H1 (cell line): Measurements from ENCODE around the gene C17orf50. TPM values are rescaled to one million over a fixed set of nuclear protein-coding genes. Genes with fewer than 3 reads are reported as not detected.

Experiments
- CTCF ChIA-PET: fragments of 300-600 bp; sonication (Branson Sonifier 250); formaldehyde crosslinking; loops from one replicate; lab custom pipeline; 2021; ENCODE audit not compliant: partially characterized antibody; lab: Charles Lee
- POLR2A ChIA-PET: fragments of 300-600 bp; sonication (Branson Sonifier 250); formaldehyde crosslinking; loops from one replicate; lab custom pipeline; 2021; ENCODE audit warnings: inconsistent platforms; ENCODE audit not compliant: partially characterized antibody; lab: Charles Lee
- DNase-seq, 2 experiments: peaks; one replicate each; pipeline versions ENCODE4 v3.0.0 to v3.0.0-alpha.2; 2010 to 2022; ENCODE audit warnings: low spot score in 2 of 2, low read depth in 1 of 2, mixed read lengths in 1 of 2
- FAIRE-seq: peaks from 2 replicates; lab custom pipeline; 2011; peaks lifted over from hg19 to GRCh38; lab: Jason Lieb, UNC
- H2AFZ ChIP-seq: 2 replicates; pipeline ENCODE4 v1.8.1; 2012; ENCODE audit warnings: low read length, inconsistent platforms
- H2AK5ac ChIP-seq: 2 replicates; pipeline ENCODE4 v1.6.1; 2013; ENCODE audit warnings: low read depth, low read length
- H2BK120ac ChIP-seq: replicated peaks from 2 replicates; pipeline ENCODE3; 2013; ENCODE audit warnings: low read depth, low read length, inconsistent platforms
- H2BK12ac ChIP-seq: 2 replicates; pipeline ENCODE4 v1.6.1; 2013; ENCODE audit warnings: low read depth, low read length
- H2BK15ac ChIP-seq: 2 replicates; pipeline ENCODE4 v1.6.1; 2013; ENCODE audit warnings: low read length
- H2BK20ac ChIP-seq: 2 replicates; pipeline ENCODE4 v1.6.1; 2013; ENCODE audit warnings: low read length
- H2BK5ac ChIP-seq: 2 replicates; pipeline ENCODE4 v1.6.1; 2013; ENCODE audit warnings: low read depth, low read length
- H3K14ac ChIP-seq: 2 replicates; pipeline ENCODE4 v1.6.1; 2013; ENCODE audit warnings: inconsistent platforms; ENCODE audit not compliant: insufficient read length
- H3K18ac ChIP-seq: 2 replicates; pipeline ENCODE4 v1.6.1; 2013; ENCODE audit warnings: low read length; ENCODE audit errors: extremely low read depth
- H3K23ac ChIP-seq: 2 replicates; pipeline ENCODE4 v1.6.1; 2013; ENCODE audit warnings: inconsistent platforms; ENCODE audit not compliant: insufficient read length
- H3K23me2 ChIP-seq: 2 replicates; pipeline ENCODE4 v1.6.1; 2013; ENCODE audit warnings: low read depth, low read length
- H3K27ac ChIP-seq: 2 replicates; pipeline ENCODE4 v1.6.1; 2011; ENCODE audit warnings: low read depth, low read length, inconsistent platforms
- H3K27me3 ChIP-seq, 4 experiments: replicated peaks in 1 of 4; 1 replicate in 1 of 4; 2 replicates in 3 of 4; pipeline versions ENCODE4 v1.6.1 to v1.8.1; 2011 to 2013; ENCODE audit warnings: low read length in 3 of 4, mild to moderate bottlenecking in 3 of 4, inconsistent platforms in 2 of 4, mixed read lengths in 2 of 4, moderate library complexity in 1 of 4; ENCODE audit not compliant: control insufficient read depth in 3 of 4, insufficient read depth in 3 of 4; ENCODE audit errors: extremely low read depth in 1 of 4
- H3K36me3 ChIP-seq, 4 experiments: 2 replicates each; pipeline versions ENCODE4 v1.6.1 to v1.8.1; 2011 to 2013; ENCODE audit warnings: mild to moderate bottlenecking in 4 of 4, low read length in 3 of 4, moderate library complexity in 2 of 4, control low read depth in 1 of 4, inconsistent platforms in 1 of 4; ENCODE audit not compliant: insufficient read depth in 4 of 4, control insufficient read depth in 2 of 4
- H3K4ac ChIP-seq: replicated peaks from 2 replicates; pipeline ENCODE3; 2013; ENCODE audit warnings: low read length, low read depth, mixed read lengths, inconsistent platforms; ENCODE audit not compliant: insufficient read length
- H3K4me1 ChIP-seq, 4 experiments: replicated peaks in 1 of 4; 1 replicate in 1 of 4; 2 replicates in 3 of 4; pipeline versions ENCODE4 v1.6.1 to v1.8.1; 2011 to 2013; ENCODE audit warnings: low read length in 3 of 4, inconsistent platforms in 2 of 4, mixed read lengths in 1 of 4; ENCODE audit not compliant: insufficient read depth in 4 of 4, control insufficient read depth in 3 of 4
- H3K4me2 ChIP-seq, 2 experiments: 2 replicates each; pipeline versions ENCODE4 v1.6.1 to v1.8.1; 2011 to 2013; ENCODE audit warnings: low read depth in 2 of 2, low read length in 2 of 2, control low read depth in 1 of 2, inconsistent platforms in 1 of 2, mild to moderate bottlenecking in 1 of 2; ENCODE audit not compliant: insufficient read depth in 1 of 2
- H3K4me3 ChIP-seq, 4 experiments: fragments of 200-600, 300-600 bp in 1 of 4; sonication (generic), shearing (Covaris generic), sonication (Bioruptor Twin) in 1 of 4; 2 replicates each; pipeline versions ENCODE4 v1.5.1 to v1.8.1; 2011 to 2016; ENCODE audit warnings: low read length in 4 of 4, low read depth in 3 of 4, control low read depth in 2 of 4, inconsistent platforms in 2 of 4, mild to moderate bottlenecking in 2 of 4, mixed read lengths in 1 of 4, moderate library complexity in 1 of 4; ENCODE audit not compliant: insufficient read depth in 2 of 4; ENCODE audit errors: extremely low read depth in 1 of 4
- H3K56ac ChIP-seq: replicated peaks from 2 replicates; pipeline ENCODE3; 2013; ENCODE audit warnings: low read depth, mild to moderate bottlenecking, mixed read lengths, low read length, inconsistent platforms; ENCODE audit not compliant: insufficient read length
- H3K79me1 ChIP-seq: 2 replicates; pipeline ENCODE4 v1.6.1; 2013; ENCODE audit warnings: low read depth, low read length, control low read depth
- H3K79me2 ChIP-seq, 2 experiments: 2 replicates each; pipeline versions ENCODE4 v1.6.1 to v1.8.1; 2012 to 2013; ENCODE audit warnings: low read length in 2 of 2, mild to moderate bottlenecking in 2 of 2, inconsistent platforms in 1 of 2; ENCODE audit not compliant: insufficient read depth in 2 of 2, control insufficient read depth in 1 of 2
- H3K9ac ChIP-seq, 4 experiments: replicated peaks in 1 of 4; 1 replicate in 1 of 4; 2 replicates in 3 of 4; pipeline versions ENCODE4 v1.6.1 to v1.8.1; 2011 to 2013; ENCODE audit warnings: low read depth in 3 of 4, low read length in 3 of 4, control low read depth in 2 of 4, mild to moderate bottlenecking in 2 of 4, moderate library complexity in 2 of 4, inconsistent platforms in 1 of 4; ENCODE audit errors: extremely low read depth in 1 of 4
- H3K9me3 ChIP-seq, 2 experiments: 2 replicates each; pipeline versions ENCODE4 v1.6.1 to v1.8.1; 2012 to 2013; ENCODE audit warnings: mild to moderate bottlenecking in 2 of 2, moderate library complexity in 2 of 2, control low read depth in 1 of 2, inconsistent platforms in 1 of 2, low read depth in 1 of 2, low read length in 1 of 2, mixed read lengths in 1 of 2; ENCODE audit not compliant: insufficient read depth in 2 of 2
- H4K20me1 ChIP-seq, 2 experiments: replicated peaks in 1 of 2; 2 replicates each; pipeline versions ENCODE3 to v1.8.1; 2011 to 2013; ENCODE audit warnings: inconsistent platforms in 2 of 2, low read length in 2 of 2, mild to moderate bottlenecking in 1 of 2; ENCODE audit not compliant: insufficient read depth in 2 of 2, control insufficient read depth in 1 of 2
- H4K5ac ChIP-seq: 2 replicates; pipeline ENCODE4 v1.6.1; 2013; ENCODE audit warnings: low read length, low read depth, mixed read lengths, inconsistent platforms; ENCODE audit not compliant: insufficient read length
- H4K8ac ChIP-seq: 2 replicates; pipeline ENCODE4 v1.8.0; 2013; ENCODE audit warnings: mild to moderate bottlenecking, moderate library complexity, low read length, inconsistent platforms; ENCODE audit not compliant: insufficient read depth; ENCODE audit errors: extremely low read depth
- H4K91ac ChIP-seq: replicated peaks from 2 replicates; pipeline ENCODE3; 2013; ENCODE audit warnings: low read length, mixed read lengths, inconsistent platforms; ENCODE audit not compliant: insufficient read length
- BRCA1 ChIP-seq: IDR thresholded peaks from 2 replicates; pipeline ENCODE4 v1.6.1; 2012; ENCODE audit warnings: low read depth, low read length, improper control_type of control experiment
- CBX5 ChIP-seq: fragments of 300-800, 300-1000 bp; sonication (generic); IDR thresholded peaks from 2 replicates; pipeline ENCODE4 v1.7.1; 2016; ENCODE audit warnings: antibody characterized with exemption, low read length, low read depth
- CBX8 ChIP-seq: fragments of 300-800, 300-1000 bp; sonication (generic); IDR thresholded peaks from 2 replicates; pipeline ENCODE4 v1.7.1; 2016; ENCODE audit warnings: low read depth, low read length, borderline replicate concordance
- POLR2A ChIP-seq, 2 experiments: IDR thresholded peaks; 1 replicate in 1 of 2; 2 replicates in 1 of 2; pipeline ENCODE4 v1.6.1; 2011; ENCODE audit warnings: low read depth in 2 of 2, low read length in 2 of 2, mild to moderate bottlenecking in 2 of 2; ENCODE audit errors: control extremely low read depth in 1 of 2
- SIN3A ChIP-seq, 2 experiments: IDR thresholded peaks in 1 of 2; conservative IDR thresholded peaks in 1 of 2; 2 replicates each; pipeline ENCODE4 v1.6.1; 2011 to 2012; ENCODE audit warnings: low read length in 2 of 2, improper control_type of control experiment in 1 of 2, low read depth in 1 of 2, mild to moderate bottlenecking in 1 of 2
- YY1 ChIP-seq: IDR thresholded peaks from 2 replicates; pipeline ENCODE4 v1.6.1; 2011; ENCODE audit warnings: low read depth, mild to moderate bottlenecking, low read length
- WGBS, 2 experiments: shearing (Covaris generic) in 1 of 2; methylation state at CpG; one replicate each; pipeline versions ENCODE4 v1.1.6 to v1.1.7; 2013 to 2015; ENCODE audit warnings: low lambda C conversion rate in 2 of 2, mixed read lengths in 2 of 2, inconsistent platforms in 1 of 2, low coverage in 1 of 2, missing lambda C conversion rate in 1 of 2; ENCODE audit not compliant: insufficient replicate concordance in 2 of 2, insufficient coverage in 1 of 2, insufficient read length in 1 of 2; ENCODE audit errors: extremely low coverage in 1 of 2, missing lambda C conversion rate in 1 of 2; 5-methylcytosine and 5-hydroxymethylcytosine counted together
- polyA plus RNA-seq, 7 experiments: library from polyadenylated mRNA; depleted of rRNA in 3 of 7; stranded (reverse) in 5 of 7; unstranded in 2 of 7; fragments of >200 nt in 5 of 7; fragments of 200-250 nt in 2 of 7; gene quantifications; 1 replicate in 5 of 7; 2 replicates in 1 of 7; 4 replicates in 1 of 7; pipeline versions ENCODE4 v1.2.1 to v1.2.3, GENCODE V29; 2011 to 2013; ENCODE audit warnings: missing spikeins in 2 of 7, mixed read lengths in 2 of 7
- total RNA-seq: library from RNA; stranded (reverse); fragmentation: NEBNext Ultra II Directional; extraction: Animal tissue kit (Norgen Biotek cat#: 25700); gene quantifications from 2 replicates; pipeline ENCODE4 v1.2.1, GENCODE V29; 2021

The C17orf50 gene
- total and polyA plus RNA-seq, 2 of the 8 experiments (the other 6 are each of a cell fraction or from before 2014, with no cell fraction given) = 0.12 TPM; not detected in 1

DNA sequence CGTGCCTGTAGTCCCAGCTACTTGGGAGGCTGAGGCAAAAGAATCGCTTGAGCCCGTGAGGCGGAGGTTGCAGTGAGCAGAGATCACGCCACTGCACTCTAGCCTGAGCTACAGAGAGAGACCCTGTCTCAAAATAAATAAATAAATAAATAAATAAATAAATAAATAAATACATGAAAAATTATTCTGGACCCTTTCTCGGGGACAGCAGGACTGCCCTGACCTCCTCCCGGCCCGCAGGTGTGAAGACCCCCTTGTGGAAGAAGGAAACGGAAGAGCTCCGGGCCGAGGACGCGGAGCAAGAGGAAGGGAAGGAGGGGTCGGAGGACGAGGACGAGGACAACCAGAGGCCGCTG is 3.1 kb downstream of the C17orf50 start:
- H3K9ac ChIP-seq = no peak overlapping the region
- POLR2A ChIA-PET = interaction anchor here (0.6 to 3.4 kb wide), 16 partner anchors 9 to 188 kb away, joined by 3 to 62 read pairs (median 4); partner anchors contain the start of genes GAS2L2 and TAF15
- no peak overlapping the region for H4K91ac ChIP-seq

More for the DNA sequence above, 3.1 kb downstream of the C17orf50 start:
- no peak overlapping the region for H2BK20ac ChIP-seq
- no peaks in the 10 kb centered on the region for H4K20me1 ChIP-seq
- H2AFZ ChIP-seq = no peak overlapping the region
- TF ChIP-seq YY1 (no peak), BRCA1 (no peak), SIN3A (conservative IDR thresholded peaks at IDR 0.05 in 1 of 2, IDR thresholded peaks at IDR 0.05 in 1 of 2; ENCODE audit: low read depth in 1 of 2, low read length in 2 of 2) (no peak), CBX8 (no peak), CBX5 (no peak), POLR2A (IDR thresholded peaks at IDR 0.05; ENCODE audit: control extremely low read depth in 1 of 2, low read depth in 2 of 2, low read length in 2 of 2) (no peak)
- H2BK12ac ChIP-seq = no peak overlapping the region
- H3K56ac ChIP-seq = no peak overlapping the region
- CTCF ChIA-PET = interaction anchor here (0.6 to 13.0 kb wide), 32 partner anchors 13 to 229 kb away, joined by 3 to 247 read pairs (median 4); partner anchors contain the start of genes GAS2L2, HEATR9, MMP28 and TAF15
- peak overlapping the region in 2 of 4 experiments; percentile 10 to 61; a peak in 3 of 8 replicates for H3K4me3 ChIP-seq
- WGBS, 2 experiments = 44% methylated on average over 17 of the region's 17 CpGs; no CpG with 5 or more reads in 1 of the 2 experiments
- FAIRE-seq (no peak), DNase-seq (no peak)
- no peaks in the 10 kb centered on the region for H3K23me2 ChIP-seq
- no peak overlapping the region for H3K23ac ChIP-seq
- H2BK120ac ChIP-seq = no peak overlapping the region
- no peak overlapping the region for H3K18ac ChIP-seq
- no peaks in the 10 kb centered on the region; a peak in 1 of 4 replicates for H3K9me3 ChIP-seq
- H3K4me2 ChIP-seq = peak overlapping the region in 1 of 2 experiments; percentile 69; a peak in 3 of 4 replicates
- H3K4me1 ChIP-seq = peaks cover 0 to 12% (median 7%) of the 10 kb centered on the region in 4 experiments; a peak in 5 of 7 replicates
- no peak overlapping the region for H2AK5ac ChIP-seq
- H3K4ac ChIP-seq = no peak overlapping the region
- H3K27ac ChIP-seq = no peak overlapping the region
- no peaks in the 10 kb centered on the region for H3K36me3 ChIP-seq
- no peak overlapping the region for H2BK15ac ChIP-seq
- H3K27me3 ChIP-seq = peaks cover 0 to 3% (median 2%) of the 10 kb centered on the region in 4 experiments; a peak in 3 of 7 replicates
- no peaks in the 10 kb centered on the region for H3K79me2 ChIP-seq
- H2BK5ac ChIP-seq = no peak overlapping the region
- H4K5ac ChIP-seq = no peak overlapping the region
- no peak overlapping the region for H3K14ac ChIP-seq
- H3K79me1 ChIP-seq = no peaks in the 10 kb centered on the region
- H4K8ac ChIP-seq = peak overlapping the region; percentile 47; the same call in 1 of the 2 replicates
